ENCODE measurements around the gene EQTN.

GRCh38 chr9:27336829-27337228 lies 39.9 kb upstream of the EQTN start:
- TF ChIP-seq CTCF (IDR thresholded peaks at IDR 0.05) (no peak), POLR2A (IDR thresholded peaks at IDR 0.05) (no peak)

All from heart left ventricle (tissue), 13 donors.